Measurements from ENCODE around the gene OCEL1. TPM values are rescaled to one million over a fixed set of nuclear protein-coding genes. Genes with fewer than 3 reads are reported as not detected.
A peak's percentile ranks its signal among the peaks of the same experiment; 100 is the strongest.

Gene OCEL1
- total RNA-seq, 2 experiments from 2014 or later, result 10.2 to 29.5 TPM

DNA sequence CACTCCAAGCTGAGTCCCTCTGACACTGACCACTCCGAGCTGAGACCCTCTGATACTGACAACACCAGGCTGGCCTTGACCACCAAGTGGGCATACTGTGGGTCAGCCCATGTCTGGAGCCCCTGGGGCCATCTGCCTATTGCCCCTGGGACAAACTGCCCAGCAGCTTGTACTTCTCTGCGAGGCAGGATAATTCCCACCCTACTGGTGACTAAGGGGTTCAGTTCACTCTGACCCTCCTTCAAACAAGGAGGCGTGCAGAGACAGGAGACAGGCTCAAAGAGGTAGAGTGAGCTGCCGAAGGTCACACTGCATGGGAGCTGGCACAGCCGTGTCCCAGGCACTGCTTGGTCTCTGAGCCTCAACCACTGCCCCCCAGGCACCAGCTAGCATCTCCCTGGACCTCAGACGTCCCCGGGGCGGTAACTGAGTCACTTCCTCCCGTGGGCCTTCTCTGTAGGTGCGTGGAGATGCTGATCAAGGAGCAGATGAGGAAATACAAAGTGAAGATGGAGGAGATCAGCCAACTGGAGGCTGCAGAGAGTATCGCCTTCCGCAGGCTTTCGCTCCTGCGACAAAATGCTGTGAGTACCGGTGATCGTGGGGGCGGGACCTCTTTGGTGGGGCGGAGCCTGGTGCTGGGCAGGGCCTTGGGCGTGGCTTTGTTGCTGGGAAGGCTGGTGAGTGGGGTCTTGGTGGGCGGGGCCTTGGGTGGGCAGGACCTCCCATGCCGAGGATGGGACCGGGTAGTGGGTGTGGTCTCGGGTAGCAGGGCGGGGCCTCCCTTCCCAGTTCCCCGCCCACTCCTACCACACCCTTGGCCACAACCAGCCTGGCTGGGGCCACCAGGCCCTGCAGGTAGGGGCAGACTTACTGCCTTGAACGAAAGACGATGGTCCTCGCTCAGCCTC is 16.6 kb upstream of the OCEL1 start:
- no peak overlapping the region for H2AFZ ChIP-seq (ENCODE audit: low read length)
- peak overlapping the region; percentile 3; the same call in 1 of the 2 replicates for H3K4me2 ChIP-seq (ENCODE audit: low read length)
- intact Hi-C loops (cut with micrococcal nuclease; ENCODE audit: unreplicated experiment), result loop anchor here (1.0 kb wide), 1 partner anchor 39 kb away; no protein-coding TSS in a partner anchor
- peak overlapping the region; percentile 20 for H3K27ac ChIP-seq (ENCODE audit: low read depth, low read length, poor library complexity, severe bottlenecking)
- no TSS peak for BruUV-seq (replicated peaks)
- peak; percentile 93 for DNase-seq (ENCODE audit: low spot score)
- H3K9me2 ChIP-seq (ENCODE audit: insufficient read depth, low read length), result no peaks in the 10 kb centered on the region
- CTCF ChIA-PET (ENCODE audit: unreplicated experiment), result no interaction called here
- H3K9me3 ChIP-seq (ENCODE audit: low read length), result no peaks in the 10 kb centered on the region
- peaks cover 71% of the 10 kb centered on the region for H3K36me3 ChIP-seq (ENCODE audit: insufficient read depth, low read length)
- TF ChIP-seq EZH2phosphoT487 (IDR thresholded peaks at IDR 0.05; ENCODE audit: borderline replicate concordance, low read depth, low read length), result no peak
- TF ChIP-seq, protein P1, sequence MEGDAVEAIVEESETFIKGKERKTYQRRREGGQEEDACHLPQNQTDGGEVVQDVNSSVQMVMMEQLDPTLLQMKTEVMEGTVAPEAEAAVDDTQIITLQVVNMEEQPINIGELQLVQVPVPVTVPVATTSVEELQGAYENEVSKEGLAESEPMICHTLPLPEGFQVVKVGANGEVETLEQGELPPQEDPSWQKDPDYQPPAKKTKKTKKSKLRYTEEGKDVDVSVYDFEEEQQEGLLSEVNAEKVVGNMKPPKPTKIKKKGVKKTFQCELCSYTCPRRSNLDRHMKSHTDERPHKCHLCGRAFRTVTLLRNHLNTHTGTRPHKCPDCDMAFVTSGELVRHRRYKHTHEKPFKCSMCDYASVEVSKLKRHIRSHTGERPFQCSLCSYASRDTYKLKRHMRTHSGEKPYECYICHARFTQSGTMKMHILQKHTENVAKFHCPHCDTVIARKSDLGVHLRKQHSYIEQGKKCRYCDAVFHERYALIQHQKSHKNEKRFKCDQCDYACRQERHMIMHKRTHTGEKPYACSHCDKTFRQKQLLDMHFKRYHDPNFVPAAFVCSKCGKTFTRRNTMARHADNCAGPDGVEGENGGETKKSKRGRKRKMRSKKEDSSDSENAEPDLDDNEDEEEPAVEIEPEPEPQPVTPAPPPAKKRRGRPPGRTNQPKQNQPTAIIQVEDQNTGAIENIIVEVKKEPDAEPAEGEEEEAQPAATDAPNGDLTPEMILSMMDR (conservative IDR thresholded peaks at IDR 0.05; ENCODE audit: low read length), result no peak
- H4K20me1 ChIP-seq (ENCODE audit: insufficient read depth, low read length), result no peaks in the 10 kb centered on the region
- H3K4me1 ChIP-seq (ENCODE audit: insufficient read depth, low read length, poor library complexity, severe bottlenecking), result peaks cover 29% of the 10 kb centered on the region
- no peaks in the 10 kb centered on the region for H3K79me2 ChIP-seq (ENCODE audit: insufficient read depth, low read depth, low read length)
- H3K4me3 ChIP-seq (ENCODE audit: low read depth, low read length, poor library complexity, severe bottlenecking), result no peak overlapping the region
- POLR2A ChIA-PET, result no interaction called here

DNA sequence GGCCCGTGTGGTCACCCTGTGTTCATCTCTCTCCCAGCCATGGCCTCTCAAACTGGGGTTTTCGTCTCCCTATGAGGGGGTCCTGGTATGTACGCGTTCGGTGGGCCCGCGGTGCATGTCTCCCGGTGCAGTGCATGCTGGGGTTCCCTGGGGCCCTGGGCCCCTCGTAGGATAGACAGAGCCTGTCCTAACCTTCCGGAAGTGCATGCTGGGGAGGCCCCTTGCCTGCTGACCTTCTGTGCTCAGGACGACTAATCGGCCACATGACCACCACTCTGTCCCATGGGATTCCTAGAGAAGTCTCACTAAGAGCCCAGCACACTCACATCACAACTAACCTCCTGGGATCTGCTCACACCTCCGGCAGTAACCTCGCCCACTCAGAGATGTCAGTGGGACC is 15.7 kb upstream of the OCEL1 start:
- intact Hi-C loops (cut with micrococcal nuclease; ENCODE audit: unreplicated experiment), result no loop called here
- Histone ChIP-seq H4K20me1 (ENCODE audit: insufficient read depth, low read length) (no peaks in the 10 kb centered on the region), H3K79me2 (ENCODE audit: insufficient read depth, low read depth, low read length) (no peaks in the 10 kb centered on the region), H3K27ac (ENCODE audit: low read depth, low read length, poor library complexity, severe bottlenecking) (no peak overlapping the region), H3K36me3 (ENCODE audit: insufficient read depth, low read length) (peaks cover 62% of the 10 kb centered on the region), H3K4me1 (ENCODE audit: insufficient read depth, low read length, poor library complexity, severe bottlenecking) (peaks cover 36% of the 10 kb centered on the region), H3K4me3 (ENCODE audit: low read depth, low read length, poor library complexity, severe bottlenecking) (no peak overlapping the region), H3K9me3 (ENCODE audit: low read length) (no peaks in the 10 kb centered on the region), H2AFZ (ENCODE audit: low read length) (no peak overlapping the region), H3K4me2 (ENCODE audit: low read length) (no peak overlapping the region), H3K9me2 (ENCODE audit: insufficient read depth, low read length) (no peaks in the 10 kb centered on the region)
- TF ChIP-seq EZH2phosphoT487 (IDR thresholded peaks at IDR 0.05; ENCODE audit: borderline replicate concordance, low read depth, low read length), result no peak
- TF ChIP-seq, protein P1 (conservative IDR thresholded peaks at IDR 0.05; ENCODE audit: low read length), result no peak
- DNase-seq (ENCODE audit: low spot score), result no peak
- ChIA-PET POLR2A (no interaction called here), CTCF (ENCODE audit: unreplicated experiment) (no interaction called here)
- no TSS peak for BruUV-seq (replicated peaks)

All from OCI-LY7 (cell line).